Esophagus squamous epithelium (tissue), 4 donors: ENCODE measurements around the gene WNT9B.

Source experiments
- POLR2A ChIP-seq, 4 donors: fragments of 450-650 bp; IDR thresholded peaks; one replicate each; pipeline ENCODE4 v1.6.1; 2017; ENCODE audit warnings: antibody characterized with exemption in 4 of 4, mild to moderate bottlenecking in 4 of 4, moderate library complexity in 3 of 4
- TF ChIP-seq, protein P1 (sequence below), 6 experiments: fragments of 450-650 bp in 4 of 6; fragments of 200-600 bp in 2 of 6; sonication (generic) in 2 of 6; IDR thresholded peaks; one replicate each; pipeline ENCODE4 v1.5.1; 2016 to 2019; ENCODE audit warnings: antibody characterized with exemption in 6 of 6, mild to moderate bottlenecking in 4 of 6, moderate library complexity in 4 of 6

DNA sequence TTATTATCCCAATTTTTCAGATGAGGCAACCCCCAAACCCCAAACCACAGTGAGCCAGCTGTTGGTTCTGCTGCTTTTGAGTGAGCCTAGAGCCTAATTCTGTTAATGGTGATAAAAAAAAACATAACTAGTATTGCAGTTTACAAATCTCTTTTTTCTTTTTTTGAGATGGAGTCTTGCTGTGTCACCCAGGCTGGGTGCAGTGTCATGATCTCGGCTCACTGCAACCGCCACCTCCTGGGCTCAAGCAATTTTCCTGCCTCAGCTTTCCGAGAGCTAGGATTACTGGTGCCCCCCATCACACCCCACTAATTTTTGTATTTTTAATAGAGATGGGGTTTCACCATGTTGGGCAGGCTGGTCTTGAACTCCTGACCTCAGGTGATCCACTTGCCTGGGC, 3.1 kb downstream of the WNT9B start:
- TF ChIP-seq, protein P1, sequence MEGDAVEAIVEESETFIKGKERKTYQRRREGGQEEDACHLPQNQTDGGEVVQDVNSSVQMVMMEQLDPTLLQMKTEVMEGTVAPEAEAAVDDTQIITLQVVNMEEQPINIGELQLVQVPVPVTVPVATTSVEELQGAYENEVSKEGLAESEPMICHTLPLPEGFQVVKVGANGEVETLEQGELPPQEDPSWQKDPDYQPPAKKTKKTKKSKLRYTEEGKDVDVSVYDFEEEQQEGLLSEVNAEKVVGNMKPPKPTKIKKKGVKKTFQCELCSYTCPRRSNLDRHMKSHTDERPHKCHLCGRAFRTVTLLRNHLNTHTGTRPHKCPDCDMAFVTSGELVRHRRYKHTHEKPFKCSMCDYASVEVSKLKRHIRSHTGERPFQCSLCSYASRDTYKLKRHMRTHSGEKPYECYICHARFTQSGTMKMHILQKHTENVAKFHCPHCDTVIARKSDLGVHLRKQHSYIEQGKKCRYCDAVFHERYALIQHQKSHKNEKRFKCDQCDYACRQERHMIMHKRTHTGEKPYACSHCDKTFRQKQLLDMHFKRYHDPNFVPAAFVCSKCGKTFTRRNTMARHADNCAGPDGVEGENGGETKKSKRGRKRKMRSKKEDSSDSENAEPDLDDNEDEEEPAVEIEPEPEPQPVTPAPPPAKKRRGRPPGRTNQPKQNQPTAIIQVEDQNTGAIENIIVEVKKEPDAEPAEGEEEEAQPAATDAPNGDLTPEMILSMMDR (IDR thresholded peaks at IDR 0.05): no peak
- TF ChIP-seq POLR2A (IDR thresholded peaks at IDR 0.05): no peak
